ENCODE results near the gene VCL.
A peak's percentile ranks its signal among the peaks of the same experiment; 100 is the strongest.

VCL gene

GRCh38 chr10:73954737-73955136 lies 43.2 kb upstream of the VCL start:
- Histone ChIP-seq H3K9me3 (ENCODE audit: severe bottlenecking) (no peaks in the 10 kb centered on the region), H3K27me3 (ENCODE audit: insufficient read depth, poor library complexity, severe bottlenecking) (no peaks in the 10 kb centered on the region), H3K36me3 (ENCODE audit: low read depth) (no peaks in the 10 kb centered on the region), H3K27ac (ENCODE audit: poor library complexity, severe bottlenecking) (no peak overlapping the region), H3K4me3 (ENCODE audit: severe bottlenecking) (no peak overlapping the region), H3K4me1 (ENCODE audit: insufficient read depth, poor library complexity, severe bottlenecking) (peaks cover 4% of the 10 kb centered on the region)
- no peak for TF ChIP-seq CTCF (IDR thresholded peaks at IDR 0.05; ENCODE audit: poor library complexity, severe bottlenecking)
- DNase-seq (ENCODE audit: low spot score) = no peak
- ATAC-seq (ENCODE audit: low read depth) = no peak

- no peaks in the 10 kb centered on the region for H3K36me3 ChIP-seq (ENCODE audit: low read depth)
- no peak for ATAC-seq (ENCODE audit: low read depth)
- no peak for DNase-seq (ENCODE audit: low spot score)
- H3K27me3 ChIP-seq (ENCODE audit: insufficient read depth, poor library complexity, severe bottlenecking) = no peaks in the 10 kb centered on the region
- no peak overlapping the region for H3K4me3 ChIP-seq (ENCODE audit: severe bottlenecking)
- H3K27ac ChIP-seq (ENCODE audit: poor library complexity, severe bottlenecking) = no peak overlapping the region
- peaks cover 4% of the 10 kb centered on the region for H3K4me1 ChIP-seq (ENCODE audit: insufficient read depth, poor library complexity, severe bottlenecking)
- TF ChIP-seq CTCF (IDR thresholded peaks at IDR 0.05; ENCODE audit: poor library complexity, severe bottlenecking) = no peak
- no peaks in the 10 kb centered on the region for H3K9me3 ChIP-seq (ENCODE audit: severe bottlenecking)
Observed at GRCh38 chr10:73955719-73956118, 42.2 kb upstream of the VCL start.

- no peak overlapping the region for H3K27ac ChIP-seq (ENCODE audit: poor library complexity, severe bottlenecking)
- no peaks in the 10 kb centered on the region for H3K36me3 ChIP-seq (ENCODE audit: low read depth)
- ATAC-seq (ENCODE audit: low read depth) (peak; percentile 40; the same call in 2 of the 3 replicates), DNase-seq (ENCODE audit: low spot score) (no peak)
- H3K27me3 ChIP-seq (ENCODE audit: insufficient read depth, poor library complexity, severe bottlenecking) = no peaks in the 10 kb centered on the region
- peaks cover 4% of the 10 kb centered on the region for H3K4me1 ChIP-seq (ENCODE audit: insufficient read depth, poor library complexity, severe bottlenecking)
- H3K4me3 ChIP-seq (ENCODE audit: severe bottlenecking) = no peak overlapping the region
- TF ChIP-seq CTCF (IDR thresholded peaks at IDR 0.05; ENCODE audit: poor library complexity, severe bottlenecking) = no peak
- no peaks in the 10 kb centered on the region for H3K9me3 ChIP-seq (ENCODE audit: severe bottlenecking)
Observed at GRCh38 chr10:73956476-73957359, 41.2 kb upstream of the VCL start.

- H3K4me3 ChIP-seq (ENCODE audit: severe bottlenecking) = no peak overlapping the region
- H3K9me3 ChIP-seq (ENCODE audit: severe bottlenecking) = no peaks in the 10 kb centered on the region
- ATAC-seq (ENCODE audit: low read depth) = 0 out of 3 replicates have a peak, but pooled peaks have one; percentile 18
- H3K4me1 ChIP-seq (ENCODE audit: insufficient read depth, poor library complexity, severe bottlenecking) = peaks cover 4% of the 10 kb centered on the region
- H3K27ac ChIP-seq (ENCODE audit: poor library complexity, severe bottlenecking) = no peak overlapping the region
- TF ChIP-seq CTCF (IDR thresholded peaks at IDR 0.05; ENCODE audit: poor library complexity, severe bottlenecking) = no peak
- no peaks in the 10 kb centered on the region for H3K27me3 ChIP-seq (ENCODE audit: insufficient read depth, poor library complexity, severe bottlenecking)
- no peak for DNase-seq (ENCODE audit: low spot score)
- no peaks in the 10 kb centered on the region for H3K36me3 ChIP-seq (ENCODE audit: low read depth)
Observed at GRCh38 chr10:73959484-73960243, 38.3 kb upstream of the VCL start.
